Stimulated activated CD8-positive, alpha-beta memory T cell treated with anti-CD3 and anti-CD28 coated beads, Interleukin-15, amount 100 ng/mL, for 1 hour (primary cell): Measurements from ENCODE around the gene TMEM176A.
"Not testable (repeated sequence)": the region's sequence is repeated elsewhere in the genome, so short reads cannot be mapped to it uniquely, and the experiment has no call there.

ENCODE experiments used
- DNase-seq: peaks from one replicate; pipeline ENCODE4 v3.0.0-alpha.2; 2020; ENCODE audit warnings: low read depth

Gene TMEM176A

GRCh38 chr7:150788474-150789269 is 11.9 kb upstream of the TMEM176A start:
- DNase-seq, result no peak

GRCh38 chr7:150790416-150791075 is 10.0 kb upstream of the TMEM176A start:
- no peak for DNase-seq

GRCh38 chr7:150791304-150791703 is 9.3 kb upstream of the TMEM176A start:
- no peak for DNase-seq

- DNase-seq, result no peak
Observed at GRCh38 chr7:150791746-150792452, 8.7 kb upstream of the TMEM176A start.

- DNase-seq, result no peak
Observed at GRCh38 chr7:150793569-150794238, 6.9 kb upstream of the TMEM176A start.

- DNase-seq, result no peak
Observed at GRCh38 chr7:150797661-150798060, 2.9 kb upstream of the TMEM176A start.

GRCh38 chr7:150799156-150799555 is 1.4 kb upstream of the TMEM176A start:
- no peak for DNase-seq

GRCh38 chr7:150799741-150800580 is 608 bp upstream of the TMEM176A start, which contains the start of gene TMEM176B:
TSS of gene TMEM176B (minus strand) at chr7:150800364. CDS start at chr7:150796569, 3,795 bp downstream.
- DNase-seq, result no peak

GRCh38 chr7:150801242-150801945 is 825 bp downstream of the TMEM176A start:
- no peak for DNase-seq

GRCh38 chr7:150801946-150802771 is 1.6 kb downstream of the TMEM176A start:
- DNase-seq, result no peak

GRCh38 chr7:150803161-150803860 is 2.7 kb downstream of the TMEM176A start:
- DNase-seq, result no peak

- no peak for DNase-seq
Observed at GRCh38 chr7:150804802-150805201, 4.2 kb downstream of the TMEM176A start.

- DNase-seq, result no peak
Observed at GRCh38 chr7:150805864-150806263, 5.3 kb downstream of the TMEM176A start.

- DNase-seq, result no peak
Observed at GRCh38 chr7:150806454-150806853, 5.9 kb downstream of the TMEM176A start.

- DNase-seq, result no peak
Observed at GRCh38 chr7:150806863-150807262, 6.3 kb downstream of the TMEM176A start.

- DNase-seq, result not testable (repeated sequence)
Observed at GRCh38 chr7:150807616-150808438, 7.3 kb downstream of the TMEM176A start.

- DNase-seq, result no peak
Observed at GRCh38 chr7:150814328-150815001, 13.9 kb downstream of the TMEM176A start.

- no peak for DNase-seq
Observed at GRCh38 chr7:150818971-150819370, 18.4 kb downstream of the TMEM176A start.
